Endodermal cell (in vitro differentiated cells): ENCODE data around the gene CBLC. TPM values are rescaled to one million over a fixed set of nuclear protein-coding genes. Genes with fewer than 3 reads are reported as not detected.
A peak's percentile ranks its signal among the peaks of the same experiment; 100 is the strongest.

Experiments used
- DNase-seq: peaks from one replicate; pipeline ENCODE4 v3.0.0-alpha.2; 2017
- H3K27ac ChIP-seq: 2 replicates; pipeline ENCODE4 v1.5.1; 2013; ENCODE audit warnings: mild to moderate bottlenecking, low read depth, low read length, moderate library complexity
- H3K27me3 ChIP-seq: 2 replicates; pipeline ENCODE4 v1.6.1; 2013; ENCODE audit warnings: mild to moderate bottlenecking, low read length, moderate library complexity; ENCODE audit not compliant: insufficient read depth, control insufficient read depth, poor library complexity, severe bottlenecking
- H3K36me3 ChIP-seq: 2 replicates; pipeline ENCODE4 v1.7.0; 2013; ENCODE audit warnings: mild to moderate bottlenecking, low read length, moderate library complexity; ENCODE audit not compliant: control insufficient read depth, insufficient read depth
- H3K4me1 ChIP-seq: one replicate; pipeline ENCODE4 v1.7.0; 2013; ENCODE audit warnings: low read length; ENCODE audit not compliant: control insufficient read depth, insufficient read depth
- H3K4me3 ChIP-seq: 2 replicates; pipeline ENCODE4 v1.5.1; 2013; ENCODE audit warnings: mild to moderate bottlenecking, low read length, moderate library complexity
- H3K9ac ChIP-seq: 2 replicates; pipeline ENCODE4 v1.6.1; 2013; ENCODE audit warnings: mild to moderate bottlenecking, low read length, moderate library complexity; ENCODE audit not compliant: poor library complexity, severe bottlenecking; ENCODE audit errors: extremely low read depth
- H3K9me3 ChIP-seq: 2 replicates; pipeline ENCODE4 v1.6.1; 2013; ENCODE audit warnings: mild to moderate bottlenecking, low read length, moderate library complexity; ENCODE audit not compliant: control insufficient read depth
- H3K27ac Mint-ChIP-seq: 2 replicates; pipeline ENCODE4 v1.8.0; 2020; ENCODE audit warnings: mixed read lengths
- H3K27me3 Mint-ChIP-seq: 2 replicates; pipeline ENCODE4 v1.8.0; 2021; ENCODE audit warnings: mild to moderate bottlenecking, mixed read lengths; ENCODE audit not compliant: insufficient read depth
- H3K36me3 Mint-ChIP-seq: 2 replicates; pipeline ENCODE4 v1.8.0; 2020; ENCODE audit warnings: low read depth, mixed read lengths
- H3K4me1 Mint-ChIP-seq: 2 replicates; pipeline ENCODE4 v1.8.0; 2020; ENCODE audit warnings: mixed read lengths
- H3K4me3 Mint-ChIP-seq: 2 replicates; pipeline ENCODE4 v1.8.0; 2020; ENCODE audit warnings: mild to moderate bottlenecking, moderate library complexity, mixed read lengths
- H3K9me3 Mint-ChIP-seq: 2 replicates; pipeline ENCODE4 v1.8.0; 2020; ENCODE audit warnings: mild to moderate bottlenecking, mixed read lengths
- WGBS, 2 experiments: methylation state at CpG; one replicate each; pipeline versions ENCODE4 v1.1.5 to v1.1.7; 2013; ENCODE audit warnings: missing lambda C conversion rate in 2 of 2, mixed read lengths in 1 of 2; ENCODE audit not compliant: insufficient coverage in 1 of 2, insufficient read length in 1 of 2; 5-methylcytosine and 5-hydroxymethylcytosine counted together
- total RNA-seq, 2 donors: library from RNA; stranded (reverse); fragmentation: NEBNext Ultra II Directional in 1 of 2; extraction: Animal tissue kit (Norgen Biotek cat#: 25700) in 1 of 2; gene quantifications; 2 replicates in 1 of 2; 3 replicates in 1 of 2; pipeline ENCODE4 v1.2.1, GENCODE V29; 2021
- TF ChIP-seq, protein P1 (sequence below): fragments of 200-600 bp; sonication (generic); conservative IDR thresholded peaks from 2 replicates; pipeline ENCODE4 v1.5.0; 2021; ENCODE audit warnings: antibody characterized with exemption, mild to moderate bottlenecking

The CBLC gene
- total RNA-seq, 2 donors from 2014 or later: 6.6 to 15.5 TPM

DNA sequence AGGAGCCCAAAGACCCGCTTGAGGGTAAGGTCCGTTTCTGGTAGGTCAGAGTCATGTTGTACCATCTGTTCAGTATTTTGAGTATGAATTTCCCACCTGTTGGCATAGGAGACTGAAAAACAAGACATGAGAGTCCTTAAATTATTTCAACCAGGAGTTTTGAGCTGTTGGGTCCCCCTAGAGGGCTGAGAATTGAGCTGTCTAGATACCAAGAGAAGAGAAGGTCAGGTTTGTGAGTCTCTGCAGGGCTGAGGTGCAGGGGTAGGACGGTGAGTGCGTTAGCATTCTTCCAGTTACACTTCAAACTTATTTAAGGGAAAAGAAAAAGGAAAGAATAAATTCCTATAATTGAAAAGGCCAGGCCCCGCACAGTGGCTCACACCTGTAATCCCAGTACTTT, 5.0 kb downstream of the CBLC start:
- Histone ChIP-seq H3K9ac (no peak overlapping the region), H3K36me3 (no peaks in the 10 kb centered on the region), H3K27ac (no peak overlapping the region), H3K27me3 (no peaks in the 10 kb centered on the region), H3K9me3 (no peaks in the 10 kb centered on the region), H3K4me1 (no peaks in the 10 kb centered on the region), H3K4me3 (no peak overlapping the region)
- WGBS, 2 experiments: 94 to 98% methylated on average over 2 to 4 of the region's 5 CpGs
- H3K4me1 Mint-ChIP-seq: peaks cover 6% of the 10 kb centered on the region
- no peak overlapping the region for H3K27ac Mint-ChIP-seq
- no peak overlapping the region for H3K4me3 Mint-ChIP-seq
- H3K27me3 Mint-ChIP-seq: no peaks in the 10 kb centered on the region
- H3K36me3 Mint-ChIP-seq: no peaks in the 10 kb centered on the region
- TF ChIP-seq, protein P1, sequence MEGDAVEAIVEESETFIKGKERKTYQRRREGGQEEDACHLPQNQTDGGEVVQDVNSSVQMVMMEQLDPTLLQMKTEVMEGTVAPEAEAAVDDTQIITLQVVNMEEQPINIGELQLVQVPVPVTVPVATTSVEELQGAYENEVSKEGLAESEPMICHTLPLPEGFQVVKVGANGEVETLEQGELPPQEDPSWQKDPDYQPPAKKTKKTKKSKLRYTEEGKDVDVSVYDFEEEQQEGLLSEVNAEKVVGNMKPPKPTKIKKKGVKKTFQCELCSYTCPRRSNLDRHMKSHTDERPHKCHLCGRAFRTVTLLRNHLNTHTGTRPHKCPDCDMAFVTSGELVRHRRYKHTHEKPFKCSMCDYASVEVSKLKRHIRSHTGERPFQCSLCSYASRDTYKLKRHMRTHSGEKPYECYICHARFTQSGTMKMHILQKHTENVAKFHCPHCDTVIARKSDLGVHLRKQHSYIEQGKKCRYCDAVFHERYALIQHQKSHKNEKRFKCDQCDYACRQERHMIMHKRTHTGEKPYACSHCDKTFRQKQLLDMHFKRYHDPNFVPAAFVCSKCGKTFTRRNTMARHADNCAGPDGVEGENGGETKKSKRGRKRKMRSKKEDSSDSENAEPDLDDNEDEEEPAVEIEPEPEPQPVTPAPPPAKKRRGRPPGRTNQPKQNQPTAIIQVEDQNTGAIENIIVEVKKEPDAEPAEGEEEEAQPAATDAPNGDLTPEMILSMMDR: peak; percentile 54
- no peaks in the 10 kb centered on the region for H3K9me3 Mint-ChIP-seq
- DNase-seq: no peak

DNA sequence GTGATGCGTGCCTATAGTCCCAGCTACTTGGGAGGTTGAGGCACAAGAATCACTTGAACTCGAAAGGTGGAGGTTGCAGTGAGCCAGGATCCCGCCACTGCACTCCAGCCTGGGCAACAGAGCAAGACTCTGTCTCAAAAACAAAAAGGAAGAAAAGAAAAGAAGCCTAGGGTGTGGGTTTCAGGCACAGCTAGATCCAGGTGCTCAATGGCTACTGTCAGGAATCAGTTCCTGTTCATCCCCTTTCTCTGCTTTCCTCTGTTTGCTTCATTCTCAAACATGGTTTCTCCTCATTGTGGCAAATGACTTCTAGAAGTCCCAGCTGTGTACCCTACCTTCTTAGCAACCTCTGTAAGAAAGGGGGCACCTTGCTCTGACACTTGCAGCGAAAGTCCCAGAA, 5.9 kb downstream of the CBLC start:
- Histone ChIP-seq H3K27ac (no peak overlapping the region), H3K4me3 (no peak overlapping the region), H3K36me3 (no peaks in the 10 kb centered on the region), H3K27me3 (no peaks in the 10 kb centered on the region), H3K9ac (no peak overlapping the region), H3K9me3 (no peaks in the 10 kb centered on the region), H3K4me1 (no peaks in the 10 kb centered on the region)
- 93 to 94% methylated on average over 4 of the region's 4 CpGs for WGBS, 2 experiments
- Mint-ChIP-seq H3K9me3 (no peaks in the 10 kb centered on the region), H3K4me1 (peaks cover 6% of the 10 kb centered on the region), H3K27ac (no peak overlapping the region), H3K27me3 (no peaks in the 10 kb centered on the region), H3K4me3 (no peak overlapping the region), H3K36me3 (no peaks in the 10 kb centered on the region)
- TF ChIP-seq, protein P1: no peak
- DNase-seq: no peak

DNA sequence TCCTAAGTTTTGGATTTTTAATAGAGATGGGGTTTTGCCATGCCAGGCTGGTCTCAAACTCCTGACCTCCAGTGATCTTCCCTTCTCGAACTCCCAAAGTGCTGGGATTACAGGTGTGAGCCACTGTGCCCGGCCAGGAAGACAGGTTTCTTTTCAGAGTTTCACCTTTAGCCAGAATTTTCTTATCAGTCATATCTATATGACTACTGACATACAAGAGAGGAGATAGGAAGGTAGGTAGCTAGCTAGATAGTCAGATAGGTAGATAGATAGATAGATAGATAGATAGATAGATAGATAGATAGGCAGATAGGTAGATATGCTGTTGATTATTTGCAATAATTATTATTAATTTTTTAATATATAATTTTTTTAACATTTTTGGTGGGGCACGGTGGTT, 7.6 kb downstream of the CBLC start:
- Mint-ChIP-seq H3K27me3 (no peaks in the 10 kb centered on the region), H3K27ac (no peak overlapping the region), H3K36me3 (peaks cover 2% of the 10 kb centered on the region), H3K9me3 (no peaks in the 10 kb centered on the region), H3K4me1 (peaks cover 6% of the 10 kb centered on the region), H3K4me3 (no peak overlapping the region)
- no peaks in the 10 kb centered on the region for H3K4me1 ChIP-seq
- H3K9ac ChIP-seq: no peak overlapping the region
- 89 to 100% methylated on average over 2 to 3 of the region's 3 CpGs for WGBS, 2 experiments
- TF ChIP-seq, protein P1: no peak
- DNase-seq: no peak
- no peak overlapping the region for H3K27ac ChIP-seq
- H3K27me3 ChIP-seq: no peaks in the 10 kb centered on the region
- no peaks in the 10 kb centered on the region for H3K36me3 ChIP-seq
- H3K9me3 ChIP-seq: no peaks in the 10 kb centered on the region
- H3K4me3 ChIP-seq: no peak overlapping the region
